SK-N-SH treated with all-trans-retinoic acid at 6 μM for 48 hours (cell line): Measurements from ENCODE around the gene HECTD3.

Experiments
- BACH2 ChIP-seq: fragments of 250-450 bp; sonication (Bioruptor Pico); IDR thresholded peaks from 2 replicates; pipeline ENCODE4 v1.9.0; 2021; ENCODE audit warnings: mild to moderate bottlenecking, borderline replicate concordance
- CSDC2 ChIP-seq: fragments of 250-450 bp; sonication (Bioruptor Pico); IDR thresholded peaks from 2 replicates; pipeline ENCODE4 v1.5.0; 2020; ENCODE audit warnings: mild to moderate bottlenecking, moderate library complexity
- ESRRG ChIP-seq: fragments of 250-450 bp; sonication (Bioruptor Pico); IDR thresholded peaks from 2 replicates; pipeline ENCODE4 v1.6.1; 2021; ENCODE audit warnings: mild to moderate bottlenecking
- ZFP3 ChIP-seq: fragments of 250-450 bp; sonication (Bioruptor Pico); IDR thresholded peaks from 2 replicates; pipeline ENCODE4 v1.5.0; 2020; ENCODE audit warnings: mild to moderate bottlenecking, moderate library complexity
- TF ChIP-seq, protein P1 (sequence below): fragments of 250-450 bp; sonication (Bioruptor Pico); IDR thresholded peaks from 2 replicates; pipeline ENCODE4 v1.5.0; 2020; ENCODE audit warnings: mild to moderate bottlenecking, moderate library complexity

DNA sequence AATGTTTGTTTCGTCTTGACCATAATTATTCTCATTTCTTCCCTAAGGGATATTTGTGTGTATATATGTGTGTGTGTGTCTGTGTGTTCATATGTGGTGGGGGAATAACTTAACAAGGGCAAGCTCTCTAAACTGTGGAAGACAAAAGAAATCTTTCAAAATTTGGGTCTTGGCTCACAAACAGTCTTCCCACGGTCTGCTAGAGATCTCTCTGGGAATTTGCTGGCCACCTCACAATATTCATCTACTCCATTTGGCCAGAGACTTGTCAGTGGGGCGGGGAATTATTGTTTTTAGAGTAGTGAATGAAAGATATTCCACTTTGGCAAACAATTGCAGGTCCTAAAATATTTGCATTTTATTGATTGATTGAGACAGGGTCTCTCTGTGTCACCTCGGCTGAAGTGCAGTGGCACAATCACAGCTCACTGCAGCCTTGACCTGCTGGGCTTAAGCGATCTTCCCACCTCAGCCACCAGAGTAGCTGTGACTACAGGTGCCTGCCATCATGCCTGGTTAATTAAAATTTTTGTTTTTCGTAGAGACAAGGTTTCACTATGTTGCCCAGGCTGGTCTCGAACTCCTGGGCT is 16.7 kb downstream of the HECTD3 start:
- TF ChIP-seq, protein P1, sequence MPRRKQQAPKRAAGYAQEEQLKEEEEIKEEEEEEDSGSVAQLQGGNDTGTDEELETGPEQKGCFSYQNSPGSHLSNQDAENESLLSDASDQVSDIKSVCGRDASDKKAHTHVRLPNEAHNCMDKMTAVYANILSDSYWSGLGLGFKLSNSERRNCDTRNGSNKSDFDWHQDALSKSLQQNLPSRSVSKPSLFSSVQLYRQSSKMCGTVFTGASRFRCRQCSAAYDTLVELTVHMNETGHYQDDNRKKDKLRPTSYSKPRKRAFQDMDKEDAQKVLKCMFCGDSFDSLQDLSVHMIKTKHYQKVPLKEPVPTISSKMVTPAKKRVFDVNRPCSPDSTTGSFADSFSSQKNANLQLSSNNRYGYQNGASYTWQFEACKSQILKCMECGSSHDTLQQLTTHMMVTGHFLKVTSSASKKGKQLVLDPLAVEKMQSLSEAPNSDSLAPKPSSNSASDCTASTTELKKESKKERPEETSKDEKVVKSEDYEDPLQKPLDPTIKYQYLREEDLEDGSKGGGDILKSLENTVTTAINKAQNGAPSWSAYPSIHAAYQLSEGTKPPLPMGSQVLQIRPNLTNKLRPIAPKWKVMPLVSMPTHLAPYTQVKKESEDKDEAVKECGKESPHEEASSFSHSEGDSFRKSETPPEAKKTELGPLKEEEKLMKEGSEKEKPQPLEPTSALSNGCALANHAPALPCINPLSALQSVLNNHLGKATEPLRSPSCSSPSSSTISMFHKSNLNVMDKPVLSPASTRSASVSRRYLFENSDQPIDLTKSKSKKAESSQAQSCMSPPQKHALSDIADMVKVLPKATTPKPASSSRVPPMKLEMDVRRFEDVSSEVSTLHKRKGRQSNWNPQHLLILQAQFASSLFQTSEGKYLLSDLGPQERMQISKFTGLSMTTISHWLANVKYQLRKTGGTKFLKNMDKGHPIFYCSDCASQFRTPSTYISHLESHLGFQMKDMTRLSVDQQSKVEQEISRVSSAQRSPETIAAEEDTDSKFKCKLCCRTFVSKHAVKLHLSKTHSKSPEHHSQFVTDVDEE, result no peak
- TF ChIP-seq CSDC2 (CRISPR knock-in tag) (no peak), ESRRG (no peak), BACH2 (no peak), ZFP3 (CRISPR knock-in tag) (no peak)
